Superior temporal gyrus (tissue), 1 donor: ENCODE results near the gene OSTF1.

Experiments used
- DNase-seq: peaks from one replicate; pipeline ENCODE4 v3.0.0-alpha.2; 2016; ENCODE audit errors: extremely low spot score

OSTF1 gene

GRCh38 chr9:75085640-75086039, 2.7 kb upstream of the OSTF1 start:
- DNase-seq, result no peak

- DNase-seq, result peak; percentile 67
These were observed 1.6 kb upstream of the OSTF1 start for GRCh38 chr9:75086541-75087288.

GRCh38 chr9:75087289-75087823, 958 bp upstream of the OSTF1 start:
- peak; percentile 61 for DNase-seq

GRCh38 chr9:75088646-75089372, 495 bp downstream of the OSTF1 start:
- DNase-seq, result no peak

- DNase-seq, result peak; percentile 71
These were observed 1.1 kb downstream of the OSTF1 start for GRCh38 chr9:75089373-75089766.

GRCh38 chr9:75090579-75090978, 2.3 kb downstream of the OSTF1 start:
- no peak for DNase-seq

GRCh38 chr9:75092766-75093165, 4.5 kb downstream of the OSTF1 start:
- no peak for DNase-seq

GRCh38 chr9:75096796-75097195, 8.5 kb downstream of the OSTF1 start:
- no peak for DNase-seq

- no peak for DNase-seq
These were observed 12.8 kb downstream of the OSTF1 start for GRCh38 chr9:75101004-75101588.

GRCh38 chr9:75102177-75102790, 14.0 kb downstream of the OSTF1 start:
- no peak for DNase-seq

- DNase-seq, result peak; percentile 51
These were observed 16.3 kb downstream of the OSTF1 start for GRCh38 chr9:75104607-75105006.

GRCh38 chr9:75105019-75105540, 16.8 kb downstream of the OSTF1 start:
- no peak for DNase-seq

GRCh38 chr9:75105841-75106240, 17.5 kb downstream of the OSTF1 start:
- peak; percentile 57 for DNase-seq

GRCh38 chr9:75106857-75107256, 18.5 kb downstream of the OSTF1 start:
- DNase-seq, result no peak

GRCh38 chr9:75108571-75108970, 20.3 kb downstream of the OSTF1 start:
- no peak for DNase-seq

GRCh38 chr9:75109210-75109839, 21.0 kb downstream of the OSTF1 start:
- DNase-seq, result no peak

- no peak for DNase-seq
These were observed 22.8 kb downstream of the OSTF1 start for GRCh38 chr9:75111019-75111622.

GRCh38 chr9:75112789-75113188, 24.5 kb downstream of the OSTF1 start:
- DNase-seq, result no peak

GRCh38 chr9:75116306-75116705, 28.0 kb downstream of the OSTF1 start:
- no peak for DNase-seq

- no peak for DNase-seq
These were observed 29.2 kb downstream of the OSTF1 start for GRCh38 chr9:75117564-75117963.

GRCh38 chr9:75120686-75121085, 32.4 kb downstream of the OSTF1 start:
- DNase-seq, result no peak
